ENCODE measurements around the gene SNX5.

Gene SNX5

GRCh38 chr20:17939622-17940223 is 28.9 kb downstream of the SNX5 start:
- no peak for ATAC-seq

GRCh38 chr20:17938871-17939619 is 29.5 kb downstream of the SNX5 start:
- peak; percentile 78 to 86 for ATAC-seq

- no peak for ATAC-seq
Observed at GRCh38 chr20:17936761-17937732, 31.5 kb downstream of the SNX5 start.

- no peak for ATAC-seq
Observed at GRCh38 chr20:17936286-17936760, 32.3 kb downstream of the SNX5 start.

GRCh38 chr20:17935761-17936160 is 32.8 kb downstream of the SNX5 start:
- ATAC-seq = no peak

GRCh38 chr20:17935186-17935585 is 33.4 kb downstream of the SNX5 start:
- no peak for ATAC-seq

GRCh38 chr20:17934141-17934862 is 34.3 kb downstream of the SNX5 start:
- ATAC-seq = no peak

- ATAC-seq = no peak
Observed at GRCh38 chr20:17933711-17934110, 34.9 kb downstream of the SNX5 start.

GRCh38 chr20:17933121-17933520 is 35.5 kb downstream of the SNX5 start:
- ATAC-seq = no peak

- no peak for ATAC-seq
Observed at GRCh38 chr20:17932396-17932795, 36.2 kb downstream of the SNX5 start.

- ATAC-seq = no peak
Observed at GRCh38 chr20:17931513-17931912, 37.1 kb downstream of the SNX5 start.

GRCh38 chr20:17928633-17929311 is 39.8 kb downstream of the SNX5 start:
- no peak for ATAC-seq

- ATAC-seq = no peak
Observed at GRCh38 chr20:17928211-17928611, 40.4 kb downstream of the SNX5 start.

- no peak for ATAC-seq
Observed at GRCh38 chr20:17925940-17926300, 42.7 kb downstream of the SNX5 start.

GRCh38 chr20:17925141-17925939 is 43.3 kb downstream of the SNX5 start:
- no peak for ATAC-seq

GRCh38 chr20:17921774-17922173 is 46.8 kb downstream of the SNX5 start:
- ATAC-seq = no peak

- ATAC-seq = no peak
Observed at GRCh38 chr20:17919149-17919548, 49.4 kb downstream of the SNX5 start.

GRCh38 chr20:17917832-17918618 is 50.6 kb downstream of the SNX5 start:
- no peak for ATAC-seq

- ATAC-seq = no peak
Observed at GRCh38 chr20:17916433-17916891, 52.1 kb downstream of the SNX5 start.

GRCh38 chr20:17914957-17915356 is 53.6 kb downstream of the SNX5 start:
- no peak for ATAC-seq
